GM18499 (cell line): ENCODE measurements around the gene NANS.
"Not testable (repeated sequence)": the region's sequence is repeated elsewhere in the genome, so short reads cannot be mapped to it uniquely, and the experiment has no call there.

ENCODE experiments used
- ATAC-seq: cut with Tn5 transposase; IDR thresholded peaks from one replicate; pipeline ENCODE4 v1.9.1; 2021; ENCODE audit warnings: moderate number of reproducible peaks; ENCODE audit not compliant: insufficient read depth, unreplicated experiment

Gene NANS

GRCh38 chr9:98095401-98095800, 38.9 kb downstream of the NANS start:
- ATAC-seq: no peak

GRCh38 chr9:98096091-98096490, 39.6 kb downstream of the NANS start:
- ATAC-seq: no peak

- no peak for ATAC-seq
Measured at GRCh38 chr9:98097836-98098235, 41.3 kb downstream of the NANS start.

- no peak for ATAC-seq
Measured at GRCh38 chr9:98099346-98099745, 42.8 kb downstream of the NANS start.

- ATAC-seq: no peak
Measured at GRCh38 chr9:98099898-98100297, 43.4 kb downstream of the NANS start.

- no peak for ATAC-seq
Measured at GRCh38 chr9:98100456-98100855, 43.9 kb downstream of the NANS start.

- no peak for ATAC-seq
Measured at GRCh38 chr9:98101416-98101815, 44.9 kb downstream of the NANS start.

- ATAC-seq: peak; percentile 97
Measured at GRCh38 chr9:98101868-98102273, 45.3 kb downstream of the NANS start.

GRCh38 chr9:98104445-98104881, 47.9 kb downstream of the NANS start:
- ATAC-seq: no peak

GRCh38 chr9:98105006-98105405, 48.5 kb downstream of the NANS start:
- ATAC-seq: no peak

GRCh38 chr9:98107926-98108325, 51.4 kb downstream of the NANS start:
- no peak for ATAC-seq

- ATAC-seq: peak; percentile 55
Measured at GRCh38 chr9:98108531-98109031, 52.0 kb downstream of the NANS start.

- no peak for ATAC-seq
Measured at GRCh38 chr9:98109052-98109451, 52.5 kb downstream of the NANS start.

- ATAC-seq: not testable (repeated sequence)
Measured at GRCh38 chr9:98117097-98117496, 60.6 kb downstream of the NANS start.

GRCh38 chr9:98117984-98118639, 61.6 kb downstream of the NANS start:
- ATAC-seq: no peak

- ATAC-seq: no peak
Measured at GRCh38 chr9:98118640-98119601, 62.4 kb downstream of the NANS start, which contains the start of gene TRIM14. Gene TRIM14 (minus strand): TSS chr9:98119222. CDS start chr9:98119188, 34 bp downstream.

- no peak for ATAC-seq
Measured at GRCh38 chr9:98120476-98120875, 63.9 kb downstream of the NANS start.

- no peak for ATAC-seq
Measured at GRCh38 chr9:98121058-98121457, 64.5 kb downstream of the NANS start.

- not testable (repeated sequence) for ATAC-seq
Measured at GRCh38 chr9:98124091-98124490, 67.6 kb downstream of the NANS start.

GRCh38 chr9:98124637-98125426, 68.3 kb downstream of the NANS start:
- no peak for ATAC-seq
